HG03342 (cell line): Measurements from ENCODE around the gene PAQR3.
"Not testable (repeated sequence)": the region's sequence is repeated elsewhere in the genome, so short reads cannot be mapped to it uniquely, and the experiment has no call there.

Source experiments
- ATAC-seq: cut with Tn5 transposase; IDR thresholded peaks from one replicate; pipeline ENCODE4 v1.9.1; 2021; ENCODE audit warnings: mild to moderate bottlenecking, moderate library complexity; ENCODE audit not compliant: unreplicated experiment

Gene PAQR3

DNA sequence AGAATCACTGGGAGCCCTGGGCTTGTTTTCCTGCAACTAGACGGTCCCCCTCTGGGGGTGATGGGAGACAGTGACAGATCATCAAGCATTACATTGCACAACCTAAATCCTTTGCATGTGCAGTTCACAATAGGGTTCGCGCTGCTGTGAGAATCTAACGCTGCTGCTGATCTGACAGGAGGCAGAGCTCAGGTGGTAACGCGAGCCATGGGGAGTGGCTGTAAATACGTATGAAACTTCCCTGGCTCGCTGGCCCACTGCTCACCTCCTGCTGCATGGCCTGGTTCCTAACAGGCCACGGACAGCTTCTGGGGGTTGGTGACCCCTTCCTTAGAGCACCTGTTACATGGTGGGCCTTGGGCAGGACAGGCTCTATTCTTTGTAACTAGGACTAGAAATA is 10.4 kb downstream of the PAQR3 start:
- no peak for ATAC-seq

- ATAC-seq: no peak
These were observed 12.4 kb downstream of the PAQR3 start for GRCh38 chr4:78926826-78927225.

DNA sequence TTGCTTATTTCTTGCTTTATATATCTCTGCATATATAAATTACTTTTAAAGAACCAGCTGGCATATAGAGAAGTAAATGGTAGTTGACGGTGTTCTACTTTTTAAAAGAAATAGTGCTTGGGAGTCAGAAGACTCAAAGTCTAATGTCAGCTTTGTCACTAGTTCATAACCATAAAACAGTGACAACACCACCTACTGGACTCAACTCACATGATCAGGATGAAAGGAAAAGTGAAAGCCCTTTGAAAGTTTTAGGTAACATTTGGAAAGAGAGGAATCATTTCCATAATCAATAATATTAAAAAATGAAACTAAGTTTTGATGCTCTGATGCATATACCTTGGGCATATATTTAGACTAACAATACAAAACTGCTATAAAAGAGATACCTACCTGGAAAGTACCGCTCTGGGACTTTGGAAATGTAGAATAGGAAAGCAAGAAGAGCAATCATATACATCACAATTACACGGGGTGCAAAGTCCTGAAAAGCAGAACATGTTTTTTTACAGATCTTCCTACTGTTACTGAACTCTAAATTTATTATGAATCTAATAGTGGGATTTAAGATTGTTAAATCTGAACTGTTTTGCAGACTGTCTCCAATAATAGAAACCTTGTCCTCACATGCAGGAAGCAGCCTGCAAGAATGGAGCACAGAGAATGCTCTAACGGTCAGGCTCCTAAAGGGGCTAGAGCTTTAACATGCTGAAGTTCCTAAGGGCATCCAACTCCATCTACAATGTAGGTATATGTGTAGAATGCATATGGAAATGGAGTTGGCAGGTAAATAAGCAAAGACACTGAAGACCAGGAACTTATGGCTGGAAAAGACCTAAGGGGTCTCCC is 15.6 kb downstream of the PAQR3 start:
- no peak for ATAC-seq

- no peak for ATAC-seq
These were observed 17.0 kb downstream of the PAQR3 start for GRCh38 chr4:78922207-78922606.

DNA sequence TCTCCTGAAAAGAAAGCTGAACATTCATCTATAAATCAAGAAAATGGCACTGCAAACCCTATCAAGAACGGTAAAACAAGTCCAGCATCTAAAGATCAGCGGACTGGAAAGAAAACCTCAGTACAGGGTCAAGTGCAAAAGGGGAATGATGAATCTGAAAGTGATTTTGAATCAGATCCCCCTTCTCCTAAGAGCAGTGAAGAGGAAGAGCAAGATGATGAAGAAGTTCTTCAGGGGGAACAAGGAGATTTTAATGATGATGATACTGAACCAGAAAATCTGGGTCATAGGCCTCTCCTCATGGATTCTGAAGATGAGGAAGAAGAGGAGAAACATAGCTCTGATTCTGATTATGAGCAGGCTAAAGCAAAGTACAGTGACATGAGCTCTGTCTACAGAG is 28.6 kb downstream of the PAQR3 start:
- no peak for ATAC-seq

DNA sequence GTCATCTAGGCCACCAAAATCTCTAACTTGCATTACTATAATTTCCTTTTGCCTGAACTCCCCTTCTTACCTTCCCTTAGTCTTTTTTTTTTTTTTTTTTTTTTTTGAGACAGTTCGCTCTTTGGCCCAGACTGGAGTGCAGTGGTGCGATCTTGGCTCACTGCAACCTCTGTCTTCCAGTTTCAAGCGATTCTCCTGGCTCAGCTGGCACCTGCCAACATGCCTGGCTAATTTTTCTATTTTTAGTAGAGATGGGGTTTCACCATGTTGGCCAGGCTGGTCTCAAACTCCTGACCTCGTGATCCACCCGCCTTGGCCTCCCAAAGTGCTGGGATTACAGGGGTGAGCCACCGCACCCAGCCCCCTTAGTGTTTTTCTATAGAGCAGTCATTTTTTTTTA is 30.3 kb downstream of the PAQR3 start:
- not testable (repeated sequence) for ATAC-seq

DNA sequence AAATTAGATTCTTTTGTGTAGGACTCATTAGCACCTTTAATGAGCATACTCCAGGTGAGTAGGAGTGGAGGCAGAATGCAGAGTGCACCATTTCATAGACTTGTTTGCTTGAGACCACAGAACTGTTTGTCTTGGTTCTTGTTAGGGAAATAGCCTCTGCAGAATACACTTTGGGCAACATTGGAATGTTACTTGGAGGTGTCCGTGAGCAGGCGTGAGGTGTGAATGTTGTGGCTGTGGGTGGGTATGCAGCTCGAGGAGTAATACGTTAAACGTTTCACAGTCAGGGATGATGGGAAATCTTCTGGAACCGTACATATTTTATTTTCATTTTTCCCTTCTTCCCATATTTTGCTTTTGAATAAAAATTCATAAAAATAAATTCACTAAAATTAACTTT is 31.6 kb downstream of the PAQR3 start:
- no peak for ATAC-seq

GRCh38 chr4:78904143-78904542 is 35.1 kb downstream of the PAQR3 start:
- ATAC-seq: no peak

DNA sequence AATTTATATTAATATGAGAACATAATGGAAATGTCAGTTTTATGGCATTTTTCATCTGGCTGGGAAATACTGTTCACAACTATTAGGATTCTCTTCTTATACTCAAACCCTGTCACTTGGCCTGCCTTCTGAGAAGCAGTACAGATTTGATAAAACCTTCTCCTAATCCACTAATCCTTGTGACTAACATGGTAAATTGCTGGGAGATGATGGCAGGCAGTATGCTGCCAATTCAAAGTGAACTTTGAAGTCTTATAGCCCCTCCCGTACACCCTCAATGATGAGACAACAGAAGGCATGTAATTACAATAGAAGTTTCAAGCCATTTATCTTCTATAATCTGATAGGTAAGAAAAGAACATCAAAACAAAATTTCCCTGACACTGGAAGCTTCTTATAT is 36.9 kb downstream of the PAQR3 start:
- no peak for ATAC-seq

- ATAC-seq: no peak
These were observed 37.4 kb downstream of the PAQR3 start for GRCh38 chr4:78901882-78902281.

GRCh38 chr4:78899302-78899701 is 39.9 kb downstream of the PAQR3 start:
- no peak for ATAC-seq

DNA sequence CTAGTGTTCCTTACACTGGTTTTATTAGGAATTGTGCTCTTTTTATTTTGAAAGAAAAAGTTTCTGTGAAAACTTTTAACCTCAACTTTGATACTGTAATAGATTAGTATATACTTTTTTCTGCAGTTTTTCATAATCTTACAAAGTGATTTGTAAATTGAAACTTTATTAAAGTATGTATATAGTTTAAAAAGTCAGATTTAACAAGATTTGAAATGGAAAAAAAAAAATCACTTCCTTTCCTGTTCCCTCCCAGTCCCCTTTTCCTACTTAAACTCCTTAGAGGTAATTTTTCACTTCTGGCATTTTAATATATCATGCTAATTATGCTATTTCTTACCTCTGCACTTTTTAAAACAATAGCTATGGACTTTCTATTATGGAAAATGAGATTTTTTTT is 49.3 kb downstream of the PAQR3 start:
- ATAC-seq: no peak

DNA sequence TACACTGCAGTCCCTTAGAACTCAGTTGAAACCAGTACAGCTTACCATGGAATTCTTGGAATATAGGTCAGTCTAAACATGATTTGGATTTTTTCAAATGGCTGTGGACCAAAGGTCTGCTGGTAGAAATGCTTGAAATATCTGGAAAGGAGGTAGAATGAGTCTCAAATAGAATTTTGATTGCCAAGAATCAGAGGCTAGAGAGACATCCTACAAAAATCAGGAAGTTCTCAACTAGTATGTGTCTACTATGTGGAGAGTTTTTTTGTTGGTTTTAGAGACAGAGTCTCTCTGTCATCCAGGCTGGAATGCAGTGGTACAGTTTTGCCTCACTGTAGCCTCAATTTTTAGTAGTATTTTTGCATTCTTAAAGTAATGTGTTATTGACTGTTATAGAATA is 53.6 kb downstream of the PAQR3 start:
- ATAC-seq: no peak

DNA sequence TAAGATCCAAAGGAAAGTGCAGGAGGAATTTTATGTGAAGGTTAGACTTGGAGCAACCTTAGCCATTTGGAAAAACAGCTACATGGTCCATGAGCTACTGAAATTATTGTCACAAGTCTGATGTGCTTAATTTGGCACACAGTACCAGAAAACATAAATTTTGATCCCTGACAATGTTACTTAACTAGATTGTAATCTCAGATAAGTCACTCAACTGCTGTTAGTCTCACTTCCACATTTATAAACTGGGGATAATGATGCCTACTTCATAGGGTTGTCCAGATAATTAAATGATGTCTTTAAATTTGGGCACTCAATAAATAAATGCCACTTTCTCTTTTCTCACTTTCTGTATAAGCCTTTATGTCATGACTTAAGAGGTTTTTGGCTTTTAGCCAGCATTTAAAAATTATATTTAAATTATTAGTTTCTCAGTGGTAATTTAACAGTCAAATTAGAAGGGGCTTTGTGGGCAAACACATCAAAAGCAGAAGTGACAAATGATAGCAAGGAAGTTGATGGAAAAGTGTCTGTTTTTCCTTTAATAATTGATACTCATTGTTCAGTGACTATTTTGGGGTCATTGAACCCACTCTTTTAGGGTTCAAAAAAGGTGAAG is 58.3 kb downstream of the PAQR3 start:
- no peak for ATAC-seq

DNA sequence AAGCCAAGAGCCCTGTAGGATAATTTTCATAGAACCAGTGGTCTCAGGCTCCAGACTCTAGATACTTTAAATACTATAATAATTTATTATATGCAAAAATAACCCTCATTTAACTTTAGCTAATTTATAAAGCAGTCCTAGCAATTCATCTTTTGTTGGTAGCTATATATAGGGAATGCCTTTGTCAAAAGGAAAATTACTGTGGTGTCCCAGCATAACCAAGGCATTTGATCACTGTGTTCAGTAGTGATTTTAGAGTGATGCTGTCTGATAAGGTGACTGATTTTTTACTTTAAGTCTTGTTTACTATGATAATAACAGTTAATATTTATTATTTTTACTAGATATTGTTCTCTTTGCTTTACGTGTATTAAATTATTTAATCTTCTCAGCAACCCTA is 61.2 kb downstream of the PAQR3 start:
- no peak for ATAC-seq

DNA sequence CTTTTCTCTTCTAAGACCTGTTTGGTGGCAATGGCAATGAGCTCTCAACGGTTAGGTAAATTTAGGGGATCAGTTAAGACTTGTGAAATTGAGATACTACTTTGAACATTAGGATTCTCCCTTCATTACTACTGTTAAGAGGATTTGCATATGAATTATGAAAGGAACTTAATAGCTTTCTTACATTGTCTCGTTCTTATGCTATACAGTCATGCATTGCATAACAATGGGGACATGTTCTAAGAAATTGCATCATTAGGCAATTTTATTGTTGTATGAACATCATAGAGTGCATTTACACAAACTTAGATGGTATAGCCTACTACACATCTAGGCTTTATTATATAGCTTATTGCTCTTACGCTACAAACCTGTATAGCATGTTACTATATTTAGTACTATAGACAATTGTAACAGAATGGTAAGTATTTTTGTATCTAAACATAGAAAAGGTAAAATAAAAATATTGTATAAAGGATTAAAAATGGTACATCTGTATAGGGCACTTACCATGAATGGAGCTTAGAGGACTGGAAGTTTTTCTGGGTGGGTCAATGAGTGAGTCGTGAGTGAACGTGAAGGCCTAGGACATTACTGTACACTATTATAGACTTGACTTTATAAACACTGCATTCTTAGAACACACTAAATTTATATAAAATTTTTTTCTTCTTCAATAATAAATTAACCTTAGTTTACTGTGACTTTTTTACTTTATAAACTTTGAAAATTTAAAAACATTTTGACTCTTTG is 62.5 kb downstream of the PAQR3 start:
- ATAC-seq: no peak

DNA sequence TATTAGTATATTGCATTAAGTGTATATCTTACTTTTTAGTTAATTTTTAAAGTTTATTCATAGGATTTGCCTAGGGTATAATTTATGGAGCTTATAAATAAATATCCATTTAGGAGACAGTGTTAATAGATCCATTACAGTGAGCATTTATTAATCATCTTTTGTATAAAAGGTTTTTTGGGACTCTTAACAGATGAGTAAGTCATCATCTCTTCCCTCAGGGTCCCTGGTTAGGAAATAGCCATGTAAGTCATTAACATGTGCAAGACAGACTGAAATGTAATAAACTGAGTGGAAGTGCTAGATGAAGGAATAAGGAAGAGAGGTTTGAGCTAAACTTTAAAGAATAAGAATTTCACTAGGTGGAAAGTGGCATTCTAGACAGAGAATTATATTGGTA is 69.2 kb downstream of the PAQR3 start:
- ATAC-seq: no peak

GRCh38 chr4:78868712-78869111 is 70.5 kb downstream of the PAQR3 start:
- ATAC-seq: not testable (repeated sequence)

DNA sequence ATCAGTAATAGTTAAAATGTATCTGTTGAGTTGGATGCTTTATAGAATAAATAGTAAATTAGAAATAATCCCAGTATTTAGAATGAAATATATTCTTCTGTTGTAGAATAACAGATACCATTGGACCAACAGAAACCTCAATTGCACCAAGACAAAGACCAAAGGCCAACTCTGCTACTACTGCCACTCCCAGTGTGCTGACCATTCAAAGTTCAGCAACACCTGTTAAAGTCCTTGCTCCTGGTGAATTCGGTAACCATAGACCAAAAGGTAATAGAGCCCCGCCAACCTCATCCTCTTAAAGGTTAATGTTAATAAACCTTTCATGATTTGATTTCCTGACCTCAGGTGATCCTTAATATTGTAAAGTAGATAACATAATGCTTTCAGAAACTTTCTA is 73.8 kb downstream of the PAQR3 start:
- ATAC-seq: no peak

GRCh38 chr4:78864405-78865024 is 74.7 kb downstream of the PAQR3 start:
- peak; percentile 65 for ATAC-seq

GRCh38 chr4:78863991-78864390 is 75.2 kb downstream of the PAQR3 start:
- ATAC-seq: no peak
